OCI-LY3 (cell line): ENCODE measurements around the gene CCSER1.

Experiments used
- H2AFZ ChIP-seq: fragments of 200-600, 300-600 bp; shearing (Covaris generic); 2 replicates; pipeline ENCODE4 v1.6.0; 2014; ENCODE audit warnings: antibody characterized with exemption, low read depth, low read length
- H3K27ac ChIP-seq: fragments of 200-600, 300-600 bp; sonication (generic); 2 replicates; pipeline ENCODE4 v1.5.1; 2014; ENCODE audit warnings: mild to moderate bottlenecking, low read length, moderate library complexity, mixed read lengths
- H3K27me3 ChIP-seq: fragments of 200-600, 300-600 bp; sonication (generic); 2 replicates; pipeline ENCODE4 v1.6.1; 2014; ENCODE audit warnings: low read depth, low read length, mixed read lengths
- H3K36me3 ChIP-seq: fragments of 200-600, 300-600 bp; sonication (generic); replicated peaks from 2 replicates; pipeline ENCODE3; 2014; ENCODE audit warnings: low read depth, low read length, mixed read lengths
- H3K4me1 ChIP-seq: fragments of 300-600, 200-600 bp; sonication (generic); 2 replicates; pipeline ENCODE4 v1.6.1; 2014; ENCODE audit warnings: low read length, mixed read lengths
- H3K4me2 ChIP-seq: fragments of 200-600, 300-600 bp; sonication (generic); 2 replicates; pipeline ENCODE4 v1.6.1; 2014; ENCODE audit warnings: low read length, mixed read lengths
- H3K4me3 ChIP-seq: fragments of 300-600, 200-600 bp; sonication (generic); 2 replicates; pipeline ENCODE4 v1.5.1; 2014; ENCODE audit warnings: antibody characterized with exemption, mild to moderate bottlenecking, low read length, moderate library complexity
- H3K79me2 ChIP-seq: fragments of 300-600, 200-600 bp; shearing (Covaris generic); 2 replicates; pipeline ENCODE4 v1.6.1; 2014; ENCODE audit warnings: mild to moderate bottlenecking, low read length, mixed read lengths
- H3K9ac ChIP-seq: fragments of 300-600, 200-600 bp; shearing (Covaris generic); 2 replicates; pipeline ENCODE4 v1.6.0; 2014; ENCODE audit warnings: mild to moderate bottlenecking, low read length, moderate library complexity
- H3K9me3 ChIP-seq: fragments of 200-600, 300-600 bp; shearing (Covaris generic); 2 replicates; pipeline ENCODE4 v1.6.1; 2014; ENCODE audit warnings: low read length, mixed read lengths; ENCODE audit not compliant: insufficient read depth
- H4K20me1 ChIP-seq: fragments of 200-600, 300-600 bp; sonication (generic); 2 replicates; pipeline ENCODE4 v1.6.1; 2016; ENCODE audit warnings: low read length, mixed read lengths; ENCODE audit not compliant: insufficient read depth
- CTCF ChIP-seq: fragments of 200-600, 300-600 bp; sonication (generic); IDR thresholded peaks from 2 replicates; pipeline ENCODE4 v1.5.1; 2014; ENCODE audit warnings: antibody characterized with exemption, low read length, low read depth
- EZH2phosphoT487 ChIP-seq: fragments of 200-600 bp; shearing (Covaris generic); IDR thresholded peaks from 2 replicates; pipeline ENCODE4 v1.6.1; 2018; ENCODE audit warnings: antibody characterized with exemption, mixed run types, low read depth

CCSER1 gene

GRCh38 chr4:90926957-90927356, 799.8 kb downstream of the CCSER1 start:
- Histone ChIP-seq H3K4me3 (no peak overlapping the region), H3K27me3 (no peaks in the 10 kb centered on the region), H3K27ac (no peak overlapping the region), H3K4me2 (no peak overlapping the region), H3K36me3 (no peaks in the 10 kb centered on the region), H3K4me1 (no peaks in the 10 kb centered on the region), H2AFZ (no peak overlapping the region), H3K9ac (no peak overlapping the region), H3K79me2 (no peaks in the 10 kb centered on the region), H4K20me1 (no peaks in the 10 kb centered on the region), H3K9me3 (no peaks in the 10 kb centered on the region)
- no peak for TF ChIP-seq EZH2phosphoT487
- no peak for TF ChIP-seq CTCF

GRCh38 chr4:90943311-90943710, 816.1 kb downstream of the CCSER1 start:
- H4K20me1 ChIP-seq: no peaks in the 10 kb centered on the region
- H3K4me2 ChIP-seq: no peak overlapping the region
- no peaks in the 10 kb centered on the region for H3K4me1 ChIP-seq
- no peaks in the 10 kb centered on the region for H3K79me2 ChIP-seq
- no peaks in the 10 kb centered on the region for H3K36me3 ChIP-seq
- no peaks in the 10 kb centered on the region for H3K9me3 ChIP-seq
- H3K27ac ChIP-seq: no peak overlapping the region
- H3K9ac ChIP-seq: no peak overlapping the region
- TF ChIP-seq EZH2phosphoT487: no peak
- no peak for TF ChIP-seq CTCF
- no peaks in the 10 kb centered on the region for H3K27me3 ChIP-seq
- no peak overlapping the region for H2AFZ ChIP-seq
- H3K4me3 ChIP-seq: no peak overlapping the region

- Histone ChIP-seq H3K9ac (no peak overlapping the region), H3K4me1 (peaks cover 4% of the 10 kb centered on the region; the same call in 1 of the 2 replicates), H3K27me3 (no peaks in the 10 kb centered on the region), H4K20me1 (no peaks in the 10 kb centered on the region), H3K36me3 (no peaks in the 10 kb centered on the region), H2AFZ (no peak overlapping the region), H3K27ac (no peak overlapping the region), H3K4me3 (no peak overlapping the region), H3K4me2 (no peak overlapping the region), H3K79me2 (no peaks in the 10 kb centered on the region), H3K9me3 (no peaks in the 10 kb centered on the region)
- no peak for TF ChIP-seq EZH2phosphoT487
- TF ChIP-seq CTCF: no peak
These were observed 819.8 kb downstream of the CCSER1 start for GRCh38 chr4:90946945-90947344.

GRCh38 chr4:90950385-90950841, 823.2 kb downstream of the CCSER1 start:
- H3K9ac ChIP-seq: 0 out of 2 replicates have a peak overlapping the region, but pooled peaks have one; percentile 2
- H3K9me3 ChIP-seq: no peaks in the 10 kb centered on the region
- H3K27ac ChIP-seq: no peak overlapping the region
- no peaks in the 10 kb centered on the region for H3K27me3 ChIP-seq
- H3K36me3 ChIP-seq: no peaks in the 10 kb centered on the region
- no peak for TF ChIP-seq CTCF
- no peak for TF ChIP-seq EZH2phosphoT487
- H3K4me2 ChIP-seq: peak overlapping the region; percentile 53
- H3K79me2 ChIP-seq: no peaks in the 10 kb centered on the region
- peak overlapping the region; percentile 47 for H3K4me3 ChIP-seq
- H4K20me1 ChIP-seq: no peaks in the 10 kb centered on the region
- peaks cover 4% of the 10 kb centered on the region; the same call in 1 of the 2 replicates for H3K4me1 ChIP-seq
- H2AFZ ChIP-seq: peak overlapping the region; percentile 64
